K562 (cell line): Measurements from ENCODE around the gene ARID3A. TPM values are rescaled to one million over a fixed set of nuclear protein-coding genes. Genes with fewer than 3 reads are reported as not detected.
A peak's percentile ranks its signal among the peaks of the same experiment; 100 is the strongest.

ENCODE experiments used
- CBX5 ChIP-seq: IDR thresholded peaks from 2 replicates; pipeline ENCODE4 v1.6.1; 2014; ENCODE audit warnings: low read depth, borderline replicate concordance
- CBX8 ChIP-seq: fragments of 200-600 bp; sonication (generic); IDR thresholded peaks from 2 replicates; pipeline ENCODE4 v1.6.1; 2012; ENCODE audit warnings: borderline replicate concordance, mixed run types, low read depth, mild to moderate bottlenecking, moderate library complexity, mixed read lengths, low read length, control low read depth, inconsistent platforms; ENCODE audit not compliant: poor library complexity, severe bottlenecking; ENCODE audit errors: extremely low read depth
- MECOM ChIP-seq: fragments of 250-450 bp; sonication (Bioruptor Pico); IDR thresholded peaks from 2 replicates; pipeline ENCODE4 v1.8.0; 2022; ENCODE audit warnings: inconsistent platforms
- NR3C1 ChIP-seq: sonication (generic); formaldehyde crosslinking; IDR thresholded peaks from 2 replicates; pipeline ENCODE4 v1.8.1; 2022; ENCODE audit warnings: missing genetic modification reagents
- POLR2A ChIP-seq: fragments of 450-650 bp; conservative IDR thresholded peaks from 2 replicates; pipeline ENCODE4 v1.6.1; 2016
- POLR2B ChIP-seq: fragments of 450-650 bp; IDR thresholded peaks from 2 replicates; pipeline ENCODE4 v1.6.1; 2018; ENCODE audit warnings: low read depth; ENCODE audit not compliant: partially characterized antibody
- PRMT5 ChIP-seq: sonication (generic); formaldehyde crosslinking; IDR thresholded peaks from 2 replicates; pipeline ENCODE4 v1.5.0; 2020; ENCODE audit warnings: missing genetic modification reagents
- SAP30 ChIP-seq: fragments of 200-600 bp; sonication (generic); IDR thresholded peaks from 2 replicates; pipeline ENCODE4 v1.6.1; 2012; ENCODE audit warnings: borderline replicate concordance, low read depth, mild to moderate bottlenecking, moderate library complexity, low read length, control low read depth, inconsistent platforms; ENCODE audit not compliant: insufficient read depth, poor library complexity, severe bottlenecking
- polyA plus RNA-seq, 8 experiments: library from polyadenylated mRNA; depleted of rRNA in 4 of 8; stranded (reverse) in 5 of 8; unstranded in 3 of 8; fragments of >200 nt; fragmentation: Nextera tagmentation in 2 of 8; fragmentation: Illumina TruSeq in 1 of 8; extraction: Ambion mirVana in 2 of 8; extraction: Trizol in 1 of 8; gene quantifications; 2 replicates each; pipeline versions ENCODE4 v1.2.1 to v1.2.3, GENCODE V29; 2011 to 2014; ENCODE audit warnings: inconsistent platforms in 1 of 8, missing spikeins in 1 of 8
- total RNA-seq, 7 experiments: library from RNA; depleted of rRNA in 6 of 7; stranded (reverse); fragments of >200 nt in 6 of 7; fragmentation: Illumina TruSeq in 2 of 7; extraction: Trizol in 2 of 7; gene quantifications; 2 replicates each; pipeline versions ENCODE4 v1.2.1 to v1.2.3, GENCODE V29; 2011 to 2021; ENCODE audit warnings: low replicate concordance in 1 of 7
- TF ChIP-seq, protein P1 (sequence below), 2 experiments: IDR thresholded peaks; 2 replicates each; pipeline ENCODE4 v1.6.1; 2011; ENCODE audit warnings: borderline replicate concordance in 1 of 2, control low read depth in 1 of 2, low read depth in 1 of 2, low read length in 1 of 2, mild to moderate bottlenecking in 1 of 2, mixed read lengths in 1 of 2, moderate library complexity in 1 of 2; ENCODE audit not compliant: insufficient read depth in 1 of 2, insufficient read length in 1 of 2, poor library complexity in 1 of 2, severe bottlenecking in 1 of 2; ENCODE audit errors: extremely low read depth in 1 of 2
- TF ChIP-seq, protein P2 (sequence below), 2 experiments: fragments of 450-650 bp; conservative IDR thresholded peaks; 2 replicates each; pipeline ENCODE4 v1.6.1; 2017; ENCODE audit warnings: mild to moderate bottlenecking in 2 of 2, moderate library complexity in 2 of 2
- TF ChIP-seq, protein P3 (sequence below): sonication (generic); formaldehyde crosslinking; IDR thresholded peaks from 2 replicates; pipeline ENCODE4 v1.8.0; 2022; ENCODE audit warnings: mild to moderate bottlenecking, missing genetic modification reagents

Gene ARID3A
- total and polyA plus RNA-seq, 9 of the 15 experiments (the other 6 are each of a cell fraction or from before 2014, with no cell fraction given) = 1.4 to 118 (median 31.2) TPM

DNA sequence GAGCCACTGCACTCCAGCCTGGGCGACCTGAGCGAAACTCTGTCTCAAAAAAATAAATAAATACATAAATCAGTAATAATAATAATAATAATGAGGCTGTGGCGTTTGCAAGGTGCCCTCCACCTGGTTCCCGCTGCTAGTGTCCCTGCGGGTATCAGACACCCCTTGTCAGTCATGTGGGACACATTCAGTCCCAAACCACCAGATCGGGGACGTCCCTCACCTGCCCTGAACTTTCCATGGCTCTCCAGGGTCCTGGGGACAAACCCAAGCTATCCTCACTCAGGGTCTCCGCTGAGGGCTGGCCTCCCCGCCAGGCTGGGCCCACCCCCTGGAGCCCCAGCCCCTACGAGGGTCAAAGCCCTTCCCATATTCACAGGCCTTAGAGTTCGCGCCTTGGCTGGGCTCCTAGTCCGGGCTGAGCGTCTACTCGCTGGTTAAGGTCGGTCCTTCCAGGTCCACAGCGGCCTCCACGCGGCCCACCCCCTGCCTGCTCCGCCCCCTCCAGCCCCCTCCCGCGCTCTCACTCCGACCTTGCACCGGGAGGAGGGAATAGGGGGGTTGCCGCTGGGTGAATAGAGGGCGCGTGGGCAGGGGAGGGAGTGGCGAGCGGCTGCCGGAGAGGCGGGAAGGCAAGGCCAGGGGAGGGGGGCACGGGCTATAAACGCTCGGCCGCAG is 9.1 kb upstream of the ARID3A start (continued):
- TF ChIP-seq, protein P1, sequence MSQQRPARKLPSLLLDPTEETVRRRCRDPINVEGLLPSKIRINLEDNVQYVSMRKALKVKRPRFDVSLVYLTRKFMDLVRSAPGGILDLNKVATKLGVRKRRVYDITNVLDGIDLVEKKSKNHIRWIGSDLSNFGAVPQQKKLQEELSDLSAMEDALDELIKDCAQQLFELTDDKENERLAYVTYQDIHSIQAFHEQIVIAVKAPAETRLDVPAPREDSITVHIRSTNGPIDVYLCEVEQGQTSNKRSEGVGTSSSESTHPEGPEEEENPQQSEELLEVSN (IDR thresholded peaks at IDR 0.05; ENCODE audit: borderline replicate concordance in 1 of 2, extremely low read depth in 1 of 2, insufficient read depth in 1 of 2, insufficient read length in 1 of 2, low read depth in 1 of 2, low read length in 1 of 2, poor library complexity in 1 of 2, severe bottlenecking in 1 of 2) = peak in 1 of 2 experiments; percentile 78
- TF ChIP-seq CBX8 (no peak), POLR2A (peak; percentile 66), CBX5 (peak; percentile 29; the same call in 1 of the 2 replicates), NR3C1 (CRISPR knock-in tag) (no peak), PRMT5 (CRISPR knock-in tag) (no peak), SAP30 (peak; percentile 51), MECOM (CRISPR knock-in tag) (0 out of 2 replicates have a peak, but pooled peaks have one; percentile 39), POLR2B (peak; percentile 15)
- TF ChIP-seq, protein P2, sequence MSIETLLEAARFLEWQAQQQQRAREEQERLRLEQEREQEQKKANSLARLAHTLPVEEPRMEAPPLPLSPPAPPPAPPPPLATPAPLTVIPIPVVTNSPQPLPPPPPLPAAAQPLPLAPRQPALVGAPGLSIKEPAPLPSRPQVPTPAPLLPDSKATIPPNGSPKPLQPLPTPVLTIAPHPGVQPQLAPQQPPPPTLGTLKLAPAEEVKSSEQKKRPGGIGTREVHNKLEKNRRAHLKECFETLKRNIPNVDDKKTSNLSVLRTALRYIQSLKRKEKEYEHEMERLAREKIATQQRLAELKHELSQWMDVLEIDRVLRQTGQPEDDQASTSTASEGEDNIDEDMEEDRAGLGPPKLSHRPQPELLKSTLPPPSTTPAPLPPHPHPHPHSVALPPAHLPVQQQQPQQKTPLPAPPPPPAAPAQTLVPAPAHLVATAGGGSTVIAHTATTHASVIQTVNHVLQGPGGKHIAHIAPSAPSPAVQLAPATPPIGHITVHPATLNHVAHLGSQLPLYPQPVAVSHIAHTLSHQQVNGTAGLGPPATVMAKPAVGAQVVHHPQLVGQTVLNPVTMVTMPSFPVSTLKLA (conservative IDR thresholded peaks at IDR 0.05) = peak; percentile 32 to 59
- TF ChIP-seq, protein P3, sequence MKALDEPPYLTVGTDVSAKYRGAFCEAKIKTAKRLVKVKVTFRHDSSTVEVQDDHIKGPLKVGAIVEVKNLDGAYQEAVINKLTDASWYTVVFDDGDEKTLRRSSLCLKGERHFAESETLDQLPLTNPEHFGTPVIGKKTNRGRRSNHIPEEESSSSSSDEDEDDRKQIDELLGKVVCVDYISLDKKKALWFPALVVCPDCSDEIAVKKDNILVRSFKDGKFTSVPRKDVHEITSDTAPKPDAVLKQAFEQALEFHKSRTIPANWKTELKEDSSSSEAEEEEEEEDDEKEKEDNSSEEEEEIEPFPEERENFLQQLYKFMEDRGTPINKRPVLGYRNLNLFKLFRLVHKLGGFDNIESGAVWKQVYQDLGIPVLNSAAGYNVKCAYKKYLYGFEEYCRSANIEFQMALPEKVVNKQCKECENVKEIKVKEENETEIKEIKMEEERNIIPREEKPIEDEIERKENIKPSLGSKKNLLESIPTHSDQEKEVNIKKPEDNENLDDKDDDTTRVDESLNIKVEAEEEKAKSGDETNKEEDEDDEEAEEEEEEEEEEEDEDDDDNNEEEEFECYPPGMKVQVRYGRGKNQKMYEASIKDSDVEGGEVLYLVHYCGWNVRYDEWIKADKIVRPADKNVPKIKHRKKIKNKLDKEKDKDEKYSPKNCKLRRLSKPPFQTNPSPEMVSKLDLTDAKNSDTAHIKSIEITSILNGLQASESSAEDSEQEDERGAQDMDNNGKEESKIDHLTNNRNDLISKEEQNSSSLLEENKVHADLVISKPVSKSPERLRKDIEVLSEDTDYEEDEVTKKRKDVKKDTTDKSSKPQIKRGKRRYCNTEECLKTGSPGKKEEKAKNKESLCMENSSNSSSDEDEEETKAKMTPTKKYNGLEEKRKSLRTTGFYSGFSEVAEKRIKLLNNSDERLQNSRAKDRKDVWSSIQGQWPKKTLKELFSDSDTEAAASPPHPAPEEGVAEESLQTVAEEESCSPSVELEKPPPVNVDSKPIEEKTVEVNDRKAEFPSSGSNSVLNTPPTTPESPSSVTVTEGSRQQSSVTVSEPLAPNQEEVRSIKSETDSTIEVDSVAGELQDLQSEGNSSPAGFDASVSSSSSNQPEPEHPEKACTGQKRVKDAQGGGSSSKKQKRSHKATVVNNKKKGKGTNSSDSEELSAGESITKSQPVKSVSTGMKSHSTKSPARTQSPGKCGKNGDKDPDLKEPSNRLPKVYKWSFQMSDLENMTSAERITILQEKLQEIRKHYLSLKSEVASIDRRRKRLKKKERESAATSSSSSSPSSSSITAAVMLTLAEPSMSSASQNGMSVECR = peak; percentile 77
